B cell (primary cell): ENCODE measurements around the gene KCTD12. TPM values are rescaled to one million over a fixed set of nuclear protein-coding genes. Genes with fewer than 3 reads are reported as not detected.

ENCODE experiments used
- ATAC-seq: fragments of 200-7000 bp; cut with Tn5 transposase; one replicate; pipeline ENCODE4 v1.10.0; 2021; ENCODE audit warnings: low read depth, mild to moderate bottlenecking, moderate number of reproducible peaks, moderate library complexity
- CTCF ChIA-PET: fragments of 350-600 bp; sonication (Branson Sonifier 250); formaldehyde crosslinking; loops from one replicate; lab custom pipeline; 2021; ENCODE audit warnings: antibody characterized with exemption, inconsistent platforms; lab: Charles Lee
- POLR2A ChIA-PET: fragments of 350-600 bp; sonication (Branson Sonifier 250); formaldehyde crosslinking; loops from one replicate; lab custom pipeline; 2021; ENCODE audit warnings: antibody characterized with exemption; lab: Charles Lee
- DNase-seq: peaks from one replicate; pipeline ENCODE4 v3.0.0; 2013
- H2AFZ ChIP-seq: 2 replicates; pipeline ENCODE4 v1.6.1; 2012; ENCODE audit warnings: mild to moderate bottlenecking, low read depth, low read length; ENCODE audit not compliant: insufficient read depth, poor library complexity, severe bottlenecking
- H3K27ac ChIP-seq, 2 donors: 1 replicate in 1 of 2; 2 replicates in 1 of 2; pipeline ENCODE4 v1.5.1; 2012 to 2013; ENCODE audit warnings: low read length in 2 of 2, mild to moderate bottlenecking in 2 of 2, moderate library complexity in 1 of 2
- H3K27me3 ChIP-seq, 4 experiments: fragments of 200-600 bp in 1 of 4; sonication (generic) in 1 of 4; replicated peaks in 1 of 4; 1 replicate in 2 of 4; 2 replicates in 2 of 4; pipeline versions ENCODE4 v1.6.1 to v1.7.0; 2013 to 2016; ENCODE audit warnings: low read length in 3 of 4, mild to moderate bottlenecking in 2 of 4, mixed read lengths in 1 of 4, moderate library complexity in 1 of 4; ENCODE audit not compliant: insufficient read depth in 4 of 4, control insufficient read depth in 3 of 4; ENCODE audit errors: control extremely low read depth in 1 of 4
- H3K36me3 ChIP-seq, 2 experiments: replicated peaks in 1 of 2; 1 replicate in 1 of 2; 2 replicates in 1 of 2; pipeline versions ENCODE4 v1.6.1 to v1.7.1; 2013; ENCODE audit warnings: low read length in 1 of 2; ENCODE audit not compliant: insufficient read depth in 2 of 2, control insufficient read depth in 1 of 2; ENCODE audit errors: control extremely low read depth in 1 of 2, extremely low read depth in 1 of 2
- H3K4me1 ChIP-seq, 2 donors: fragments of 200-600 bp in 1 of 2; sonication (generic) in 1 of 2; 1 replicate in 1 of 2; 2 replicates in 1 of 2; pipeline versions ENCODE4 v1.5.1 to v1.6.1; 2013 to 2017; ENCODE audit warnings: low read length in 2 of 2; ENCODE audit not compliant: control insufficient read depth in 2 of 2, insufficient read depth in 2 of 2
- H3K4me2 ChIP-seq: replicated peaks from 2 replicates; pipeline ENCODE3; 2012; ENCODE audit warnings: mild to moderate bottlenecking, low read depth, low read length; ENCODE audit not compliant: poor library complexity, severe bottlenecking
- H3K4me3 ChIP-seq, 5 experiments: fragments of 200-600 bp in 1 of 5; sonication (generic) in 1 of 5; 1 replicate in 3 of 5; 2 replicates in 2 of 5; pipeline versions ENCODE4 v1.5.1 to v1.7.0; 2011 to 2016; ENCODE audit warnings: low read length in 4 of 5, mild to moderate bottlenecking in 4 of 5, low read depth in 2 of 5, control low read depth in 1 of 5, moderate library complexity in 1 of 5; ENCODE audit not compliant: insufficient read depth in 1 of 5; ENCODE audit errors: control extremely low read depth in 1 of 5, extremely low read depth in 1 of 5
- H3K79me2 ChIP-seq: fragments of 200-600 bp; sonication (generic); one replicate; pipeline ENCODE4 v1.6.0; 2016; ENCODE audit warnings: low read length; ENCODE audit not compliant: control insufficient read depth, insufficient read depth
- H3K9ac ChIP-seq: fragments of 200-600 bp; sonication (generic); 2 replicates; pipeline ENCODE4 v1.6.1; 2017; ENCODE audit warnings: mild to moderate bottlenecking, low read length, moderate library complexity
- H3K9me3 ChIP-seq, 3 donors: one replicate each; pipeline versions ENCODE4 v1.6.1 to v1.7.1; 2013; ENCODE audit warnings: low read length in 2 of 3; ENCODE audit not compliant: control insufficient read depth in 2 of 3, insufficient read depth in 1 of 3; ENCODE audit errors: control extremely low read depth in 1 of 3
- H4K20me1 ChIP-seq: 2 replicates; pipeline ENCODE4 v1.6.0; 2012; ENCODE audit warnings: mild to moderate bottlenecking, low read length; ENCODE audit not compliant: insufficient read depth, control insufficient read depth, poor library complexity, severe bottlenecking
- H3K27ac Mint-ChIP-seq: one replicate; pipeline ENCODE4 v1.8.0; 2021; ENCODE audit warnings: mixed read lengths
- H3K27me3 Mint-ChIP-seq: one replicate; pipeline ENCODE4 v1.8.0; 2021; ENCODE audit warnings: mixed read lengths
- H3K4me1 Mint-ChIP-seq: one replicate; pipeline ENCODE4 v1.8.0; 2021; ENCODE audit warnings: mixed read lengths
- H3K4me3 Mint-ChIP-seq: one replicate; pipeline ENCODE4 v1.8.0; 2021; ENCODE audit warnings: mixed read lengths
- H3K9me3 Mint-ChIP-seq: one replicate; pipeline ENCODE4 v1.8.0; 2022; ENCODE audit warnings: mixed read lengths; ENCODE audit not compliant: insufficient read depth
- EZH2 ChIP-seq: IDR thresholded peaks from 2 replicates; pipeline ENCODE4 v1.6.1; 2012; ENCODE audit warnings: borderline replicate concordance, low read depth, mild to moderate bottlenecking, moderate library complexity, low read length; ENCODE audit not compliant: insufficient read depth, poor library complexity, severe bottlenecking
- WGBS: methylation state at CpG from one replicate; pipeline ENCODE4 v1.1.5; 2013; ENCODE audit warnings: missing lambda C conversion rate; ENCODE audit not compliant: insufficient coverage; 5-methylcytosine and 5-hydroxymethylcytosine counted together
- intact Hi-C: fragments of 100-400 bp; cut with micrococcal nuclease; formaldehyde crosslinking; loops from one replicate; pipeline ENCODE4 v1.10.0; 2022
- polyA plus RNA-seq: library from polyadenylated mRNA; depleted of rRNA; stranded (reverse); fragments of >200 nt; gene quantifications from 2 replicates; pipeline ENCODE4 v1.2.3, GENCODE V29; 2012
- total RNA-seq, 2 donors: library from RNA; stranded (reverse); fragments of 120-200 nt in 1 of 2; gene quantifications; 1 replicate in 1 of 2; 2 replicates in 1 of 2; pipeline versions ENCODE4 v1.2.3 to v1.2.4, GENCODE V29; 2013 to 2022
- TF ChIP-seq, protein P1 (sequence below): fragments of 200-600 bp; IDR thresholded peaks from one replicate; pipeline ENCODE4 v1.8.0; 2022; ENCODE audit warnings: antibody characterized with exemption, mild to moderate bottlenecking

The KCTD12 gene
- total and polyA plus RNA-seq, 2 donors (not counting 1 experiment from before 2014, with no cell fraction given) = 1.8 to 6.2 TPM

DNA sequence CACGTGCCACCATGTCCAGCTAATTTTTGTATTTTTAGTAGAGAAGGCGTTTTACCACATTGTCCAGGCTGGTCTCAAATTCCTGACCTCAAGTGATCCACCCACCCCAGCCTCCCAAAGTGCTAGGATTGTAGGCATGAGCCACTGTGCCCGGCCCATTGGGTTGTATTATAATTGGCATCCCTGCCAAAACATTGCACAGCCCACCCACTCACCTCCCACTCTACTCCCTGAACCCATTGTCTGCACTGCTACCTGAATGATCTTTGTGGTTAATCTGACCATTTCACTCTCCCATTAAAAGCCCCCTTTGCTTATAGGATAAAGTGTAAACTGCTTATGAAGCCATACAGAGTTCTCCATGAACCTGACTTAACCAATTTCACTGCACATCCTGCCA lies 26.3 kb upstream of the KCTD12 start:
- no peak for ATAC-seq
- ChIA-PET POLR2A (no interaction called here), CTCF (interaction anchor here (1.5 kb wide), 1 partner anchor 13 kb away, joined by 3 read pairs; no protein-coding TSS in a partner anchor)
- no peaks in the 10 kb centered on the region for H3K9me3 ChIP-seq
- H3K9ac ChIP-seq = no peak overlapping the region
- no peaks in the 10 kb centered on the region for H4K20me1 ChIP-seq
- H3K79me2 ChIP-seq = no peaks in the 10 kb centered on the region
- no peaks in the 10 kb centered on the region for H3K4me1 Mint-ChIP-seq
- H2AFZ ChIP-seq = no peak overlapping the region
- H3K4me2 ChIP-seq = no peak overlapping the region
- H3K27me3 Mint-ChIP-seq = peaks cover 36% of the 10 kb centered on the region
- TF ChIP-seq, protein P1, sequence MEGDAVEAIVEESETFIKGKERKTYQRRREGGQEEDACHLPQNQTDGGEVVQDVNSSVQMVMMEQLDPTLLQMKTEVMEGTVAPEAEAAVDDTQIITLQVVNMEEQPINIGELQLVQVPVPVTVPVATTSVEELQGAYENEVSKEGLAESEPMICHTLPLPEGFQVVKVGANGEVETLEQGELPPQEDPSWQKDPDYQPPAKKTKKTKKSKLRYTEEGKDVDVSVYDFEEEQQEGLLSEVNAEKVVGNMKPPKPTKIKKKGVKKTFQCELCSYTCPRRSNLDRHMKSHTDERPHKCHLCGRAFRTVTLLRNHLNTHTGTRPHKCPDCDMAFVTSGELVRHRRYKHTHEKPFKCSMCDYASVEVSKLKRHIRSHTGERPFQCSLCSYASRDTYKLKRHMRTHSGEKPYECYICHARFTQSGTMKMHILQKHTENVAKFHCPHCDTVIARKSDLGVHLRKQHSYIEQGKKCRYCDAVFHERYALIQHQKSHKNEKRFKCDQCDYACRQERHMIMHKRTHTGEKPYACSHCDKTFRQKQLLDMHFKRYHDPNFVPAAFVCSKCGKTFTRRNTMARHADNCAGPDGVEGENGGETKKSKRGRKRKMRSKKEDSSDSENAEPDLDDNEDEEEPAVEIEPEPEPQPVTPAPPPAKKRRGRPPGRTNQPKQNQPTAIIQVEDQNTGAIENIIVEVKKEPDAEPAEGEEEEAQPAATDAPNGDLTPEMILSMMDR = no peak
- TF ChIP-seq EZH2 = no peak
- H3K4me3 Mint-ChIP-seq = no peak overlapping the region
- H3K27ac ChIP-seq = no peak overlapping the region
- no peak for DNase-seq
- no peaks in the 10 kb centered on the region for H3K4me1 ChIP-seq
- H3K36me3 ChIP-seq = no peaks in the 10 kb centered on the region
- H3K4me3 ChIP-seq = no peak overlapping the region
- H3K9me3 Mint-ChIP-seq = no peaks in the 10 kb centered on the region
- no CpG with 5 or more reads among the region's 3 CpGs for WGBS
- intact Hi-C loops = no loop called here
- no peak overlapping the region for H3K27ac Mint-ChIP-seq
- H3K27me3 ChIP-seq = peaks cover 0 to 3% (median 0%) of the 10 kb centered on the region in 4 experiments

DNA sequence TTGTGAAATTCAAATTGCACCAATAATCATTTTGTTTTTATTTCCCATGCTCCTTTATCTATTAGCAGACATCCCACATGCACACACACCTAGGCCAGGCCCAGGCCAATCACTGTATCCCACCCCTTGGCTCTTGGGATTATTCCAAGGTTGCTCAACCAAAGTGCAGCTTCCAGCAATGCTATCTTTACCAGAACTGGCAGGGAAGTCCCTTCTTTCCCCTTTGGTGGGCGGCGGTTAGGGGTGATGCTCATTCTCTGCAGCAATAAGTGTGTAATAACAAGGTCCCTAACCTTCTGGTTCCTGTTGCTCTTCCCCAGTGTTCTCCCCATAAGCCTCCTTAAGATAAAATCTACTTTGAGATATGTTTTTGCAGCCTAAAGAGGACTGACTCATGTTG lies 18.3 kb upstream of the KCTD12 start:
- Histone ChIP-seq H2AFZ (no peak overlapping the region), H3K4me3 (no peak overlapping the region), H3K4me2 (no peak overlapping the region), H3K27ac (no peak overlapping the region), H4K20me1 (no peaks in the 10 kb centered on the region), H3K4me1 (no peaks in the 10 kb centered on the region), H3K36me3 (no peaks in the 10 kb centered on the region), H3K27me3 (peaks cover 0 to 9% (median 0%) of the 10 kb centered on the region in 4 experiments), H3K79me2 (no peaks in the 10 kb centered on the region), H3K9ac (no peak overlapping the region), H3K9me3 (peaks cover 0 to 2% (median 0%) of the 10 kb centered on the region in 3 donors)
- H3K4me1 Mint-ChIP-seq = no peaks in the 10 kb centered on the region
- intact Hi-C loops = loop anchor here (2.0 to 10.0 kb wide), 3 partner anchors 82 to 430 kb away; no protein-coding TSS in a partner anchor
- H3K27ac Mint-ChIP-seq = no peak overlapping the region
- ATAC-seq (no peak), DNase-seq (no peak)
- POLR2A ChIA-PET = no interaction called here
- TF ChIP-seq EZH2 = no peak
- TF ChIP-seq, protein P1 = no peak
- peaks cover 2% of the 10 kb centered on the region for H3K9me3 Mint-ChIP-seq
- no CpG with 5 or more reads among the region's 2 CpGs for WGBS
- H3K4me3 Mint-ChIP-seq = no peak overlapping the region
- CTCF ChIA-PET = interaction anchor here (0.7 to 9.6 kb wide), 21 partner anchors 10 to 1237 kb away, joined by 3 to 292 read pairs (median 4); partner anchors contain the start of gene KCTD12
- peaks cover 24% of the 10 kb centered on the region for H3K27me3 Mint-ChIP-seq
